Smooth muscle cell (in vitro differentiated cells): ENCODE measurements around the gene TBX2. TPM values are rescaled to one million over a fixed set of nuclear protein-coding genes. Genes with fewer than 3 reads are reported as not detected.
A peak's percentile ranks its signal among the peaks of the same experiment; 100 is the strongest.

Source experiments
- DNase-seq: peaks from one replicate; lab custom pipeline; 2025; ENCODE audit not compliant: unreplicated experiment; lab: John Stamatoyannopoulos, UW
- H2AFZ ChIP-seq: fragments of 200-600 bp; sonication (generic); 2 replicates; pipeline ENCODE4 v1.6.0; 2016; ENCODE audit warnings: antibody characterized with exemption, low read depth, mild to moderate bottlenecking
- H3F3A ChIP-seq: fragments of 200-600 bp; sonication (generic); 2 replicates; pipeline ENCODE4 v1.6.0; 2017; ENCODE audit warnings: antibody characterized with exemption, low read depth
- H3K27ac ChIP-seq: fragments of 200-600 bp; sonication (generic); 2 replicates; pipeline ENCODE4 v1.5.1; 2016; ENCODE audit warnings: low read depth, mild to moderate bottlenecking
- H3K27me3 ChIP-seq: fragments of 200-600 bp; sonication (generic); 2 replicates; pipeline ENCODE4 v1.6.1; 2016; ENCODE audit warnings: low read depth, mild to moderate bottlenecking
- H3K36me3 ChIP-seq: fragments of 200-600 bp; sonication (generic); 2 replicates; pipeline ENCODE4 v1.5.1; 2016; ENCODE audit warnings: low read depth
- H3K4me1 ChIP-seq: fragments of 200-600 bp; sonication (generic); 2 replicates; pipeline ENCODE4 v1.5.1; 2016; ENCODE audit warnings: low read depth
- H3K4me2 ChIP-seq: fragments of 200-600 bp; sonication (generic); 2 replicates; pipeline ENCODE4 v1.6.0; 2016; ENCODE audit warnings: mild to moderate bottlenecking
- H3K4me3 ChIP-seq: fragments of 200-600 bp; sonication (generic); 2 replicates; pipeline ENCODE4 v1.5.1; 2016; ENCODE audit warnings: mild to moderate bottlenecking
- H3K79me2 ChIP-seq: fragments of 200-600 bp; sonication (generic); 2 replicates; pipeline ENCODE4 v1.6.0; 2016; ENCODE audit warnings: low read depth, mild to moderate bottlenecking
- H3K9ac ChIP-seq: fragments of 200-600 bp; sonication (generic); 2 replicates; pipeline ENCODE4 v1.6.0; 2016; ENCODE audit warnings: low read depth
- H3K9me3 ChIP-seq: fragments of 200-600 bp; sonication (generic); replicated peaks from 2 replicates; pipeline ENCODE4 v1.5.1; 2016; ENCODE audit warnings: low read depth
- H4K20me1 ChIP-seq: fragments of 200-600 bp; sonication (generic); 2 replicates; pipeline ENCODE4 v1.6.0; 2016; ENCODE audit warnings: low read depth
- WGBS: methylation state at CpG from one replicate; pipeline ENCODE4 v1.1.7; 2016; ENCODE audit warnings: low lambda C conversion rate; 5-methylcytosine and 5-hydroxymethylcytosine counted together
- polyA plus RNA-seq: library from polyadenylated mRNA; unstranded; fragments of >200 nt; fragmentation: Nextera tagmentation; extraction: Ambion mirVana; gene quantifications from 2 replicates; pipeline ENCODE4 v1.2.1, GENCODE V29; 2016
- total RNA-seq: library from RNA; depleted of rRNA; stranded (reverse); fragments of >200 nt; gene quantifications from 2 replicates; pipeline ENCODE4 v1.2.3, GENCODE V29; 2014
- TF ChIP-seq, protein P1 (sequence below): fragments of 200-600 bp; sonication (generic); IDR thresholded peaks from 2 replicates; pipeline ENCODE4 v1.5.1; 2017; ENCODE audit warnings: borderline replicate concordance, mild to moderate bottlenecking, antibody characterized with exemption; ENCODE audit not compliant: insufficient read depth, poor library complexity, severe bottlenecking

Gene TBX2
- total and polyA plus RNA-seq, 2 experiments from 2014 or later, result 46.7 to 146 TPM

- TF ChIP-seq, protein P1, sequence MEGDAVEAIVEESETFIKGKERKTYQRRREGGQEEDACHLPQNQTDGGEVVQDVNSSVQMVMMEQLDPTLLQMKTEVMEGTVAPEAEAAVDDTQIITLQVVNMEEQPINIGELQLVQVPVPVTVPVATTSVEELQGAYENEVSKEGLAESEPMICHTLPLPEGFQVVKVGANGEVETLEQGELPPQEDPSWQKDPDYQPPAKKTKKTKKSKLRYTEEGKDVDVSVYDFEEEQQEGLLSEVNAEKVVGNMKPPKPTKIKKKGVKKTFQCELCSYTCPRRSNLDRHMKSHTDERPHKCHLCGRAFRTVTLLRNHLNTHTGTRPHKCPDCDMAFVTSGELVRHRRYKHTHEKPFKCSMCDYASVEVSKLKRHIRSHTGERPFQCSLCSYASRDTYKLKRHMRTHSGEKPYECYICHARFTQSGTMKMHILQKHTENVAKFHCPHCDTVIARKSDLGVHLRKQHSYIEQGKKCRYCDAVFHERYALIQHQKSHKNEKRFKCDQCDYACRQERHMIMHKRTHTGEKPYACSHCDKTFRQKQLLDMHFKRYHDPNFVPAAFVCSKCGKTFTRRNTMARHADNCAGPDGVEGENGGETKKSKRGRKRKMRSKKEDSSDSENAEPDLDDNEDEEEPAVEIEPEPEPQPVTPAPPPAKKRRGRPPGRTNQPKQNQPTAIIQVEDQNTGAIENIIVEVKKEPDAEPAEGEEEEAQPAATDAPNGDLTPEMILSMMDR, result peak; percentile 93
- Histone ChIP-seq H3K9me3 (no peaks in the 10 kb centered on the region), H3K4me1 (peaks cover 7% of the 10 kb centered on the region), H2AFZ (no peak overlapping the region), H3F3A (no peaks in the 10 kb centered on the region), H3K27ac (no peak overlapping the region), H3K79me2 (no peaks in the 10 kb centered on the region), H3K9ac (no peak overlapping the region), H3K27me3 (no peaks in the 10 kb centered on the region), H4K20me1 (no peaks in the 10 kb centered on the region), H3K36me3 (no peaks in the 10 kb centered on the region), H3K4me2 (peak overlapping the region; percentile 68), H3K4me3 (no peak overlapping the region)
- 33% methylated on average over 25 of the region's 25 CpGs for whole genome bisulfite sequencing
- DNase-seq, result no peak
Observed at GRCh38 chr17:61389670-61390478, 9.8 kb upstream of the TBX2 start.

DNA sequence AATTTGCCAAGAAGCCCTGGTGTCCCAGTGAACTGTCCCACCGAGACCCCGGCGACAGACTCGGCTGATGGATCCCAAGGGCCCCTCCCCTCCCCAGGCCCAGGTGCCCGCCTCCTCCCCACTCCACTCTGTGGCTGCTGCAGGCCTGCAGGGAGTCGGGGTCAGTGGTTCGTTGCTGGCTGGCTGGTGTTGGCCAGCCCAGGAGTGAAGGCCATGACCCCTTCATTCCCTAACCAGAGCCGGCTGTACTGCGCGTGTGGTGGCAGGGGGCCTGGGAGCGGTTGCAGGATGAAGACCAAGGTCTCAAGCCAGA is 9.2 kb upstream of the TBX2 start:
- H3K27ac ChIP-seq, result no peak overlapping the region
- WGBS, result 91% methylated on average over 11 of the region's 11 CpGs
- no peaks in the 10 kb centered on the region for H4K20me1 ChIP-seq
- no peaks in the 10 kb centered on the region for H3F3A ChIP-seq
- H3K9me3 ChIP-seq, result no peaks in the 10 kb centered on the region
- H3K4me1 ChIP-seq, result peaks cover 7% of the 10 kb centered on the region
- H3K9ac ChIP-seq, result no peak overlapping the region
- no peaks in the 10 kb centered on the region for H3K27me3 ChIP-seq
- no peak for DNase-seq
- TF ChIP-seq, protein P1, result no peak
- H3K4me2 ChIP-seq, result no peak overlapping the region
- H3K79me2 ChIP-seq, result no peaks in the 10 kb centered on the region
- no peak overlapping the region for H3K4me3 ChIP-seq
- H3K36me3 ChIP-seq, result no peaks in the 10 kb centered on the region
- H2AFZ ChIP-seq, result no peak overlapping the region

DNA sequence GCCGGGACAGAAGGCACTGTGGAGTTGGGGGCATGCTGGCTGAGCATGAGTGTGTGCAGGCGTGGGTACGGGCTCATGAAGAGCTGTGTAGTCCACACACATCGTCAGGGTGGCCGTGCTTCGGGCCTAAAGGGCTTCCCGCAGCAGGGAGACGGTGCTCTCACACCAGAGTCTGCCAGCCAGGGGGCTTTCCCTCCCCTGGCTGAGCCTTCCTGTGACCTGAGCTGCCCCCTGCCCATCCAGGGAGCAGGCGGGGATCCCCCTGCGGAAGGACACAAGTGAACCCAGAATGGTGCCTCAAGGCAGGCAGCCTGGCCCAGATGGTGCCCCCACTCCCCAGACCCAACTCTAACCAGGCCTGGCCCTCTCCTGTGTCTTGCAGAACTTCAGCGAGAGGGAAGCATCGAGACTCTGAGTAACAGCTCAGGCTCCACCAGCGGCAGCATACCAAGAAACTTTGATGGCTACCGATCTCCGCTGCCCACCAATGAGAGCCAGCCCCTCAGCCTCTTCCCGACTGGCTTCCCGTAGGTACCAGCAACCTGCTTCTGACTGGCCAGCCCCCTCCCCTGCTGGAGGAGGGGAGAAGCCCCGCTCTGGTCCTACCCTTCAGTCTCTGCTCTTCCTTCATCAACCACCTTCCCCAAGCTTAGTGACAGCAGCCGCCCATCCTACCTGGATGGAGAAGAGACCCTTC is 7.9 kb upstream of the TBX2 start:
- H3K9ac ChIP-seq, result no peak overlapping the region
- peaks cover 16% of the 10 kb centered on the region for H3K4me1 ChIP-seq
- no peak overlapping the region for H3K27ac ChIP-seq
- H3K36me3 ChIP-seq, result no peaks in the 10 kb centered on the region
- no peak overlapping the region for H2AFZ ChIP-seq
- peaks cover 8% of the 10 kb centered on the region for H3K79me2 ChIP-seq
- DNase-seq, result no peak
- H4K20me1 ChIP-seq, result no peaks in the 10 kb centered on the region
- H3K4me2 ChIP-seq, result no peak overlapping the region
- peaks cover 2% of the 10 kb centered on the region for H3K27me3 ChIP-seq
- no peaks in the 10 kb centered on the region for H3F3A ChIP-seq
- TF ChIP-seq, protein P1, result no peak
- no peaks in the 10 kb centered on the region for H3K9me3 ChIP-seq
- WGBS, result 93% methylated on average over 18 of the region's 19 CpGs
- no peak overlapping the region for H3K4me3 ChIP-seq
